H9 (cell line): ENCODE data around the gene SAMD8. TPM values are rescaled to one million over a fixed set of nuclear protein-coding genes. Genes with fewer than 3 reads are reported as not detected.

ENCODE experiments used
- DNase-seq: peaks from one replicate; pipeline ENCODE4 v3.0.0-alpha.2; 2017
- H2AFZ ChIP-seq: one replicate; pipeline ENCODE4 v1.6.1; 2013; ENCODE audit warnings: mild to moderate bottlenecking, low read length, control low read depth, moderate library complexity
- H2AK5ac ChIP-seq: 2 replicates; pipeline ENCODE4 v1.6.1; 2013; ENCODE audit warnings: low read length, control low read depth, mixed read lengths; ENCODE audit not compliant: insufficient read length
- H2BK120ac ChIP-seq: one replicate; pipeline ENCODE4 v1.6.1; 2013; ENCODE audit warnings: low read depth, mild to moderate bottlenecking, low read length, control low read depth, inconsistent platforms; ENCODE audit not compliant: poor library complexity, severe bottlenecking
- H2BK12ac ChIP-seq: 2 replicates; pipeline ENCODE4 v1.6.1; 2013; ENCODE audit warnings: low read length, control low read depth, mixed read lengths, low read depth; ENCODE audit not compliant: insufficient read length
- H2BK15ac ChIP-seq: 2 replicates; pipeline ENCODE4 v1.6.1; 2013; ENCODE audit warnings: low read depth, low read length, control low read depth
- H2BK20ac ChIP-seq: one replicate; pipeline ENCODE4 v1.6.1; 2013; ENCODE audit warnings: low read depth, mild to moderate bottlenecking, low read length, control low read depth, inconsistent platforms; ENCODE audit not compliant: poor library complexity, severe bottlenecking
- H2BK5ac ChIP-seq: 2 replicates; pipeline ENCODE4 v1.6.1; 2013; ENCODE audit warnings: low read length, control low read depth, mixed read lengths; ENCODE audit not compliant: insufficient read length
- H3K14ac ChIP-seq: 2 replicates; pipeline ENCODE4 v1.6.1; 2013; ENCODE audit warnings: low read length, control low read depth; ENCODE audit not compliant: insufficient read depth
- H3K18ac ChIP-seq: 2 replicates; pipeline ENCODE4 v1.6.1; 2013; ENCODE audit warnings: low read depth, mild to moderate bottlenecking, mixed read lengths, low read length, control low read depth; ENCODE audit not compliant: insufficient read length
- H3K23ac ChIP-seq: 2 replicates; pipeline ENCODE4 v1.6.1; 2013; ENCODE audit warnings: low read length, control low read depth, mixed read lengths, low read depth; ENCODE audit not compliant: insufficient read length
- H3K23me2 ChIP-seq: 2 replicates; pipeline ENCODE4 v1.6.1; 2013; ENCODE audit warnings: low read depth, mild to moderate bottlenecking, mixed read lengths, low read length, control low read depth; ENCODE audit not compliant: insufficient read length, poor library complexity, severe bottlenecking
- H3K27ac ChIP-seq: 2 replicates; pipeline ENCODE4 v1.5.1; 2013; ENCODE audit warnings: low read length, control low read depth, mixed read lengths, low read depth; ENCODE audit not compliant: insufficient read length
- H3K27me3 ChIP-seq: 2 replicates; pipeline ENCODE4 v1.6.1; 2013; ENCODE audit warnings: low read length, control low read depth, inconsistent platforms; ENCODE audit not compliant: insufficient read depth
- H3K4ac ChIP-seq: 2 replicates; pipeline ENCODE4 v1.6.1; 2013; ENCODE audit warnings: low read depth, mild to moderate bottlenecking, control low read depth, inconsistent platforms, low read length, moderate library complexity
- H3K4me1 ChIP-seq: 2 replicates; pipeline ENCODE4 v1.6.1; 2013; ENCODE audit warnings: low read length, control low read depth, inconsistent platforms; ENCODE audit not compliant: insufficient read depth
- H3K4me2 ChIP-seq: 2 replicates; pipeline ENCODE4 v1.6.1; 2013; ENCODE audit warnings: low read length, control low read depth, mixed read lengths; ENCODE audit not compliant: insufficient read length, insufficient read depth
- H3K56ac ChIP-seq: 2 replicates; pipeline ENCODE4 v1.6.1; 2013; ENCODE audit warnings: low read depth, mild to moderate bottlenecking, mixed read lengths, low read length, control low read depth; ENCODE audit not compliant: insufficient read length
- H3K79me1 ChIP-seq: 2 replicates; pipeline ENCODE4 v1.6.1; 2013; ENCODE audit warnings: low read depth, mild to moderate bottlenecking, moderate library complexity, low read length, control low read depth, inconsistent platforms; ENCODE audit not compliant: insufficient read depth, poor library complexity, severe bottlenecking
- H3K79me2 ChIP-seq: 2 replicates; pipeline ENCODE4 v1.6.1; 2013; ENCODE audit warnings: low read length, control low read depth, inconsistent platforms; ENCODE audit not compliant: insufficient read depth
- H3K9ac ChIP-seq: 2 replicates; pipeline ENCODE4 v1.6.1; 2013; ENCODE audit warnings: low read length, control low read depth, mixed read lengths; ENCODE audit not compliant: insufficient read length; ENCODE audit errors: extremely low read depth
- H3K9me3 ChIP-seq: one replicate; pipeline ENCODE4 v1.6.1; 2013; ENCODE audit warnings: low read depth, low read length, inconsistent platforms; ENCODE audit not compliant: control insufficient read depth
- H3T11ph ChIP-seq: one replicate; pipeline ENCODE4 v1.6.1; 2013; ENCODE audit warnings: mild to moderate bottlenecking, low read length, control low read depth, inconsistent platforms
- H4K20me1 ChIP-seq: one replicate; pipeline ENCODE4 v1.6.1; 2013; ENCODE audit not compliant: control insufficient read depth, insufficient read length, insufficient read depth
- H4K5ac ChIP-seq: 2 replicates; pipeline ENCODE4 v1.6.1; 2013; ENCODE audit warnings: low read depth, mild to moderate bottlenecking, mixed read lengths, low read length, control low read depth; ENCODE audit not compliant: insufficient read length
- H4K8ac ChIP-seq: replicated peaks from 2 replicates; pipeline ENCODE4 v1.6.1; 2013; ENCODE audit warnings: low read length, control low read depth, mixed read lengths, low read depth; ENCODE audit not compliant: insufficient read length
- H4K91ac ChIP-seq: 2 replicates; pipeline ENCODE4 v1.6.1; 2013; ENCODE audit warnings: low read depth, mild to moderate bottlenecking, moderate library complexity, mixed read lengths, low read length, control low read depth; ENCODE audit not compliant: insufficient read length
- H3K27ac Mint-ChIP-seq, 3 experiments: 2 replicates in 2 of 3; 3 replicates in 1 of 3; pipeline ENCODE4 v1.8.0; 2020 to 2021; ENCODE audit warnings: mixed read lengths in 3 of 3, mild to moderate bottlenecking in 1 of 3, moderate library complexity in 1 of 3
- H3K27me3 Mint-ChIP-seq: 2 replicates; pipeline ENCODE4 v1.8.0; 2021; ENCODE audit warnings: low read depth, mild to moderate bottlenecking, moderate library complexity, mixed read lengths
- H3K36me3 Mint-ChIP-seq, 3 experiments: 2 replicates in 2 of 3; 3 replicates in 1 of 3; pipeline ENCODE4 v1.8.0; 2020 to 2021; ENCODE audit warnings: low read depth in 3 of 3, mixed read lengths in 3 of 3; ENCODE audit not compliant: insufficient read depth in 1 of 3
- H3K4me1 Mint-ChIP-seq, 2 experiments: 2 replicates each; pipeline ENCODE4 v1.8.0; 2020; ENCODE audit warnings: mixed read lengths in 2 of 2
- H3K4me3 Mint-ChIP-seq, 2 experiments: 2 replicates in 1 of 2; 3 replicates in 1 of 2; pipeline ENCODE4 v1.8.0; 2020 to 2021; ENCODE audit warnings: mild to moderate bottlenecking in 2 of 2, mixed read lengths in 2 of 2, moderate library complexity in 1 of 2
- H3K9me3 Mint-ChIP-seq, 2 experiments: 2 replicates in 1 of 2; 3 replicates in 1 of 2; pipeline ENCODE4 v1.8.0; 2020; ENCODE audit warnings: mild to moderate bottlenecking in 2 of 2, mixed read lengths in 2 of 2, moderate library complexity in 1 of 2
- CTCF ChIP-seq: fragments of 200-600 bp; sonication (generic); conservative IDR thresholded peaks from 3 replicates; pipeline ENCODE4 v1.8.0; 2021; ENCODE audit warnings: antibody characterized with exemption, mild to moderate bottlenecking
- WGBS: extraction: QIAGEN DNeasy Blood & Tissue Kit; methylation state at CpG from one replicate; pipeline ENCODE4 v1.1.7; 2013; ENCODE audit warnings: missing lambda C conversion rate, low lambda C conversion rate, mixed read lengths; ENCODE audit not compliant: insufficient read length; ENCODE audit errors: extremely low coverage; 5-methylcytosine and 5-hydroxymethylcytosine counted together
- total RNA-seq: library from RNA; stranded (reverse); gene quantifications from 2 replicates; pipeline ENCODE4 v1.2.1, GENCODE V29; 2021

Gene SAMD8
- total RNA-seq, 1 experiment from 2014 or later, result 18.8 TPM

- Histone ChIP-seq H2BK15ac (no peak overlapping the region), H4K8ac (no peak overlapping the region), H2BK20ac (no peak overlapping the region), H2AK5ac (no peak overlapping the region), H3K23me2 (no peaks in the 10 kb centered on the region), H3K79me2 (no peaks in the 10 kb centered on the region), H4K5ac (no peak overlapping the region), H2AFZ (no peak overlapping the region), H4K91ac (no peak overlapping the region), H3K9ac (no peak overlapping the region), H3K27ac (no peak overlapping the region), H3K9me3 (no peaks in the 10 kb centered on the region), H3K4me1 (no peaks in the 10 kb centered on the region; the same call in 1 of the 2 replicates), H3K27me3 (no peaks in the 10 kb centered on the region), H3K79me1 (no peaks in the 10 kb centered on the region), H3K4ac (no peak overlapping the region), H2BK5ac (no peak overlapping the region), H2BK12ac (no peak overlapping the region), H3T11ph (no peak overlapping the region), H3K14ac (no peak overlapping the region), H3K4me2 (no peak overlapping the region), H3K23ac (no peak overlapping the region), H3K56ac (no peak overlapping the region), H3K18ac (no peak overlapping the region), H4K20me1 (no peaks in the 10 kb centered on the region), H2BK120ac (no peak overlapping the region)
- TF ChIP-seq CTCF, result no peak
- peak overlapping the region in 1 of 3 experiments; percentile 14; a peak in 1 of 7 replicates for H3K27ac Mint-ChIP-seq
- no peaks in the 10 kb centered on the region for H3K27me3 Mint-ChIP-seq
- H3K4me1 Mint-ChIP-seq, result peaks cover 5 to 6% of the 10 kb centered on the region in 2 experiments
- no peak overlapping the region for H3K4me3 Mint-ChIP-seq
- no peaks in the 10 kb centered on the region for H3K9me3 Mint-ChIP-seq
- no peak for DNase-seq
- no CpG with 5 or more reads among the region's 1 CpG for WGBS
- H3K36me3 Mint-ChIP-seq, result peaks cover 4 to 20% (median 18%) of the 10 kb centered on the region in 3 experiments; a peak in 5 of 7 replicates
These were observed 55.1 kb downstream of the SAMD8 start for GRCh38 chr10:75166623-75166972.
